Mammary epithelial cell (primary cell): ENCODE results near the gene RCL1.

Experiments
- CTCF ChIP-seq, 2 donors: IDR thresholded peaks in 1 of 2; conservative IDR thresholded peaks in 1 of 2; 2 replicates each; pipeline ENCODE4 v1.5.1; 2011 to 2012; ENCODE audit warnings: inconsistent platforms in 2 of 2, low read length in 2 of 2, mild to moderate bottlenecking in 2 of 2, control low read depth in 1 of 2, low read depth in 1 of 2; ENCODE audit not compliant: insufficient read depth in 1 of 2; ENCODE audit errors: extremely low read depth in 1 of 2
- EZH2 ChIP-seq: IDR thresholded peaks from 2 replicates; pipeline ENCODE4 v1.6.1; 2012; ENCODE audit warnings: low read length, inconsistent platforms, borderline replicate concordance

- no peak for TF ChIP-seq CTCF (conservative IDR thresholded peaks at IDR 0.05 in 1 of 2, IDR thresholded peaks at IDR 0.05 in 1 of 2; ENCODE audit: extremely low read depth in 1 of 2, insufficient read depth in 1 of 2, low read depth in 1 of 2, low read length in 2 of 2)
- no peak for TF ChIP-seq EZH2
Observed at GRCh38 chr9:4794691-4795090, 1.9 kb downstream of the RCL1 start.
